HepG2 (cell line): ENCODE measurements around the gene SNAI1. TPM values are rescaled to one million over a fixed set of nuclear protein-coding genes. Genes with fewer than 3 reads are reported as not detected.
A peak's percentile ranks its signal among the peaks of the same experiment; 100 is the strongest.

ENCODE experiments used
- ATAC-seq: fragments of 200-7000 bp; cut with Tn5 transposase; 3 replicates; pipeline ENCODE4 v1.9.1; 2020; ENCODE audit warnings: mild to moderate bottlenecking, moderate library complexity
- BruUV-seq: library from RNA; stranded (reverse); fragments of 400-500 nt; replicated peaks from 2 replicates; lab custom pipeline; 2021; lab: Mats Ljungman, UMichigan
- CTCF ChIA-PET: fragments of 300-600 bp; formaldehyde crosslinking; extraction: SDS; loops from one replicate; lab custom pipeline; 2021; ENCODE audit warnings: low total read pairs, inconsistent platforms, low intra/inter-chr PET ratio; lab: Yijun Ruan, JAX
- POLR2A ChIA-PET: fragments of 350-600 bp; sonication (Branson Sonifier 250); formaldehyde crosslinking; loops from one replicate; lab custom pipeline; 2020; ENCODE audit warnings: antibody characterized with exemption, inconsistent platforms; lab: Yijun Ruan, JAX
- DNase-seq: peaks from one replicate; pipeline ENCODE4 v3.0.0-alpha.2; 2015; ENCODE audit warnings: low spot score
- FAIRE-seq: peaks from 3 replicates; lab custom pipeline; 2011; peaks lifted over from hg19 to GRCh38; lab: Jason Lieb, UNC
- H2AFZ ChIP-seq: one replicate; pipeline ENCODE4 v1.6.1; 2011; ENCODE audit warnings: low read length, inconsistent platforms
- H3K27ac ChIP-seq: fragments of 300-600 bp; 3 replicates; pipeline ENCODE4 v1.8.0; 2011; ENCODE audit warnings: mixed run types, mild to moderate bottlenecking, mixed read lengths, low read length, inconsistent platforms; ENCODE audit not compliant: insufficient read depth; ENCODE audit errors: extremely low read length
- H3K27me3 ChIP-seq, 2 experiments: fragments of 200-600 bp in 1 of 2; 2 replicates in 1 of 2; 3 replicates in 1 of 2; pipeline versions ENCODE4 v1.6.0 to v1.8.0; 2011; ENCODE audit warnings: low read length in 2 of 2, mild to moderate bottlenecking in 2 of 2, moderate library complexity in 2 of 2, inconsistent platforms in 1 of 2; ENCODE audit not compliant: insufficient read depth in 2 of 2, control insufficient read depth in 1 of 2
- H3K36me3 ChIP-seq, 2 experiments: fragments of 200-600 bp in 1 of 2; replicated peaks in 1 of 2; 2 replicates in 1 of 2; 3 replicates in 1 of 2; pipeline versions ENCODE4 v1.5.1 to v1.8.0; 2011; ENCODE audit warnings: low read length in 2 of 2, inconsistent platforms in 1 of 2; ENCODE audit not compliant: insufficient read depth in 2 of 2, control insufficient read depth in 1 of 2
- H3K4me1 ChIP-seq: 2 replicates; pipeline ENCODE4 v1.5.1; 2012; ENCODE audit warnings: low read length, inconsistent platforms; ENCODE audit not compliant: insufficient read depth
- H3K4me2 ChIP-seq: 2 replicates; pipeline ENCODE4 v1.6.0; 2011; ENCODE audit warnings: low read depth, low read length, inconsistent platforms
- H3K4me3 ChIP-seq, 3 experiments: fragments of 200-600 bp in 1 of 3; sonication (generic), shearing (Covaris generic) in 1 of 3; replicated peaks in 1 of 3; 2 replicates each; pipeline ENCODE4 v1.5.1; 2011 to 2016; ENCODE audit warnings: low read length in 3 of 3, inconsistent platforms in 2 of 3, low read depth in 2 of 3, mild to moderate bottlenecking in 2 of 3, control low read depth in 1 of 3, mixed read lengths in 1 of 3; ENCODE audit not compliant: insufficient read depth in 1 of 3
- H3K79me2 ChIP-seq: one replicate; pipeline ENCODE4 v1.6.1; 2011; ENCODE audit warnings: low read length, inconsistent platforms; ENCODE audit not compliant: insufficient read depth
- H3K9ac ChIP-seq: 2 replicates; pipeline ENCODE4 v1.6.0; 2011; ENCODE audit warnings: mild to moderate bottlenecking, low read depth, low read length, inconsistent platforms; ENCODE audit not compliant: insufficient read depth
- H3K9me3 ChIP-seq: 2 replicates; pipeline ENCODE4 v1.5.1; 2012; ENCODE audit warnings: mild to moderate bottlenecking, low read length
- H4K20me1 ChIP-seq: 2 replicates; pipeline ENCODE4 v1.6.0; 2011; ENCODE audit warnings: inconsistent platforms, mild to moderate bottlenecking, low read length, moderate library complexity; ENCODE audit not compliant: insufficient read depth
- MIXL1 ChIP-seq: IDR thresholded peaks from 2 replicates; pipeline ENCODE4 v1.6.1; 2016
- POLR2AphosphoS5 ChIP-seq: IDR thresholded peaks from 2 replicates; pipeline ENCODE4 v1.6.1; 2012; ENCODE audit warnings: low read depth, low read length
- RELA ChIP-seq: sonication (generic); formaldehyde crosslinking; IDR thresholded peaks from 2 replicates; pipeline ENCODE4 v1.4.0; 2020; ENCODE audit warnings: missing genetic modification reagents
- SOX13 ChIP-seq, 3 experiments: fragments of 450-650 bp in 1 of 3; sonication (generic) in 1 of 3; formaldehyde crosslinking in 1 of 3; IDR thresholded peaks in 2 of 3; conservative IDR thresholded peaks in 1 of 3; 2 replicates each; pipeline versions ENCODE4 v1.5.0 to v1.6.1; 2016 to 2020; ENCODE audit warnings: antibody characterized with exemption in 1 of 3, mild to moderate bottlenecking in 1 of 3, missing compliant biosample characterization in 1 of 3, missing genetic modification reagents in 1 of 3, moderate library complexity in 1 of 3
- SOX5 ChIP-seq: IDR thresholded peaks from 2 replicates; pipeline ENCODE4 v1.6.1; 2016; ENCODE audit warnings: borderline replicate concordance
- ZKSCAN8 ChIP-seq: IDR thresholded peaks from 2 replicates; pipeline ENCODE4 v1.6.1; 2016; ENCODE audit warnings: borderline replicate concordance, missing genetic modification reagents, missing compliant biosample characterization
- ZNF260 ChIP-seq: sonication (generic); formaldehyde crosslinking; IDR thresholded peaks from 2 replicates; pipeline ENCODE4 v1.4.0; 2020; ENCODE audit warnings: missing genetic modification reagents, low read depth, mild to moderate bottlenecking, borderline replicate concordance
- ZNF557 ChIP-seq: sonication (generic); formaldehyde crosslinking; IDR thresholded peaks from 2 replicates; pipeline ENCODE4 v1.4.0; 2020; ENCODE audit warnings: missing genetic modification reagents
- WGBS: methylation state at CpG from one replicate; pipeline ENCODE4 v1.1.6; 2017; ENCODE audit warnings: low lambda C conversion rate; 5-methylcytosine and 5-hydroxymethylcytosine counted together
- in situ Hi-C: cut with HindIII; loops from 2 replicates; pipeline ENCODE4 v1.10.0; 2017; ENCODE audit warnings: low pct_unique_long_range_greater_than_20kb; ENCODE audit not compliant: extremely low pct_ligation_motif_present
- intact Hi-C: fragments of 100-400 bp; cut with micrococcal nuclease; formaldehyde crosslinking; loops from one replicate; pipeline ENCODE4 v1.10.0; 2022; ENCODE audit not compliant: unreplicated experiment
- polyA plus RNA-seq, 8 experiments: library from polyadenylated mRNA; depleted of rRNA in 3 of 8; stranded (reverse) in 7 of 8; unstranded in 1 of 8; fragments of >200 nt; fragmentation: Illumina TruSeq in 4 of 8; extraction: Trizol in 4 of 8; gene quantifications; 2 replicates each; pipeline versions ENCODE4 v1.2.1 to v1.2.3, GENCODE V29; 2011 to 2016; ENCODE audit warnings: low read depth in 4 of 8, missing spikeins in 1 of 8, mixed read lengths in 1 of 8; ENCODE audit not compliant: insufficient read depth in 1 of 8
- total RNA-seq, 5 experiments: library from RNA; depleted of rRNA; stranded (reverse); fragments of >200 nt; fragmentation: Illumina TruSeq; extraction: Trizol; gene quantifications; 2 replicates each; pipeline ENCODE4 v1.2.3, GENCODE V29; 2016; ENCODE audit warnings: low read depth in 1 of 5
- TF ChIP-seq, protein P1 (sequence below): IDR thresholded peaks from 2 replicates; pipeline ENCODE4 v1.6.1; 2016; ENCODE audit warnings: control low read depth

Gene SNAI1
- total and polyA plus RNA-seq, 2 of the 13 experiments (the other 11 are each of a cell fraction or from before 2014, with no cell fraction given), result 1.3 to 1.4 TPM

DNA sequence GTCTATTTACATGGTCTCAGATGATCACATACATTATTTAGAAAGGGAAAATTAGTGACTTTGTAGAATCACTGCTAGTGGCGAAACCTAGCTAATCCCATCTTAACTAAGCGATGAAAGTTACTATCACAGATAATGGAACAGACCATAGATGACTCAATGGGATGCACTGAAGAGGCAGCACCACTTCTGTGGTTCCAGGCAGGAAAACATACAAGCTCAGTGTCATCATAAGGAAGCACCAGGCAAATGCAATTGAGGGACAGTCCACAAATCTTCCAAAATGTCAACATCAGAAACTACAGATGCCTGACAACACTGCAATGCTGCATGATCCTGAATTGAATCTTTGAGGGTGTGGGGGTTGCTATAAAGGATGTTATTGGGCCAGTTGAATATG lies 15.9 kb upstream of the SNAI1 start:
- FAIRE-seq (no peak), ATAC-seq (no peak), DNase-seq (no peak)
- H2AFZ ChIP-seq, result no peak overlapping the region
- no TSS peak for BruUV-seq
- H3K4me2 ChIP-seq, result no peak overlapping the region
- H3K79me2 ChIP-seq, result no peaks in the 10 kb centered on the region
- peaks cover 39% of the 10 kb centered on the region for H3K4me1 ChIP-seq
- POLR2A ChIA-PET, result no interaction called here
- in situ Hi-C loops (no loop called here), intact Hi-C loops (no loop called here)
- no peaks in the 10 kb centered on the region for H3K9me3 ChIP-seq
- 92% methylated on average over 2 of the region's 2 CpGs for WGBS
- H3K4me3 ChIP-seq, result no peak overlapping the region
- CTCF ChIA-PET, result no interaction called here
- H3K27me3 ChIP-seq, result no peaks in the 10 kb centered on the region
- TF ChIP-seq, protein P1, sequence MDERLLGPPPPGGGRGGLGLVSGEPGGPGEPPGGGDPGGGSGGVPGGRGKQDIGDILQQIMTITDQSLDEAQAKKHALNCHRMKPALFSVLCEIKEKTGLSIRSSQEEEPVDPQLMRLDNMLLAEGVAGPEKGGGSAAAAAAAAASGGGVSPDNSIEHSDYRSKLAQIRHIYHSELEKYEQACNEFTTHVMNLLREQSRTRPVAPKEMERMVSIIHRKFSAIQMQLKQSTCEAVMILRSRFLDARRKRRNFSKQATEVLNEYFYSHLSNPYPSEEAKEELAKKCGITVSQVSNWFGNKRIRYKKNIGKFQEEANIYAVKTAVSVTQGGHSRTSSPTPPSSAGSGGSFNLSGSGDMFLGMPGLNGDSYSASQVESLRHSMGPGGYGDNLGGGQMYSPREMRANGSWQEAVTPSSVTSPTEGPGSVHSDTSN, result no peak
- TF ChIP-seq SOX5 (CRISPR knock-in tag) (no peak), SOX13 (IDR thresholded peaks at IDR 0.05) (no peak), SOX13 (CRISPR knock-in tag; conservative IDR thresholded peaks at IDR 0.05 in 1 of 2, IDR thresholded peaks at IDR 0.05 in 1 of 2) (no peak), ZNF557 (no peak), MIXL1 (0 out of 2 replicates have a peak, but pooled peaks have one; percentile 8), POLR2AphosphoS5 (0 out of 2 replicates have a peak, but pooled peaks have one; percentile 25)
- H3K9ac ChIP-seq, result no peak overlapping the region
- no peaks in the 10 kb centered on the region for H4K20me1 ChIP-seq
- no peaks in the 10 kb centered on the region for H3K36me3 ChIP-seq
- no peak overlapping the region for H3K27ac ChIP-seq

DNA sequence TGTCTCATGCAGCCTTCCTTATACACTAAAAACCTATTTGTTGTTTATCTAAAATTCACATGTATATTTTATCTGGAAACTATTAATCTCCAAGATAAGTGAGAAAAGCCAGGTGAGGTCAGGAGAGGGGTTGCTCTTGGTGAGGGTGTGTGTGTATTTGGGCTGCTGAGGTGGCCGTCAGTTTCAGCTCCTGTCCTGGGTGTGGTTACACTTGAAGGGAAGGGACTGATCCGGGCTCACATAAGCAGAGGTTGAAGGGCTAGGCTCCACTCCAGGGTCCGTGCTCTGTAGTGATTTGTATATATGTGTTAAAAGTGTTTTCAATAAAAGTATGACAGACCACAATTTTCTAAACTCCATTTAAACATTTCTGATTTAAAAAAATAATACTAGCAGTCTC lies 13.5 kb upstream of the SNAI1 start:
- Histone ChIP-seq H2AFZ (no peak overlapping the region), H3K27me3 (no peaks in the 10 kb centered on the region), H4K20me1 (no peaks in the 10 kb centered on the region), H3K27ac (no peak overlapping the region), H3K4me2 (no peak overlapping the region), H3K36me3 (no peaks in the 10 kb centered on the region), H3K4me3 (no peak overlapping the region), H3K9me3 (no peaks in the 10 kb centered on the region), H3K79me2 (no peaks in the 10 kb centered on the region), H3K9ac (no peak overlapping the region), H3K4me1 (peaks cover 39% of the 10 kb centered on the region)
- in situ Hi-C loops, result no loop called here
- TF ChIP-seq RELA (CRISPR knock-in tag) (no peak), ZNF260 (CRISPR knock-in tag) (no peak), ZKSCAN8 (CRISPR knock-in tag) (0 out of 2 replicates have a peak, but pooled peaks have one; percentile 13)
- 45% methylated on average over 3 of the region's 3 CpGs for WGBS
- FAIRE-seq (no peak), DNase-seq (no peak), ATAC-seq (no peak)
- ChIA-PET CTCF (no interaction called here), POLR2A (interaction anchor here (1.0 kb wide), 1 partner anchor 23 kb away, joined by 3 read pairs; no protein-coding TSS in a partner anchor)
- intact Hi-C loops, result no loop called here
- no TSS peak for BruUV-seq
